ENCODE measurements around the gene PEPD.
"Not testable (repeated sequence)": the region's sequence is repeated elsewhere in the genome, so short reads cannot be mapped to it uniquely, and the experiment has no call there.

The PEPD gene

GRCh38 chr19:33496038-33496895 lies 25.3 kb downstream of the PEPD start:
- no peak for DNase-seq

- DNase-seq = no peak
These were observed 28.0 kb downstream of the PEPD start for GRCh38 chr19:33493401-33494275.

GRCh38 chr19:33492951-33493350 lies 28.6 kb downstream of the PEPD start:
- DNase-seq = no peak

GRCh38 chr19:33492090-33492489 lies 29.5 kb downstream of the PEPD start:
- DNase-seq = no peak

GRCh38 chr19:33490596-33490995 lies 31.0 kb downstream of the PEPD start:
- DNase-seq = not testable (repeated sequence)

GRCh38 chr19:33490041-33490451 lies 31.5 kb downstream of the PEPD start:
- no peak for DNase-seq

GRCh38 chr19:33488826-33489225 lies 32.8 kb downstream of the PEPD start:
- DNase-seq = no peak

- no peak for DNase-seq
These were observed 33.4 kb downstream of the PEPD start for GRCh38 chr19:33487901-33488800.

- no peak for DNase-seq
These were observed 34.4 kb downstream of the PEPD start for GRCh38 chr19:33486936-33487811.

- no peak for DNase-seq
These were observed 35.2 kb downstream of the PEPD start for GRCh38 chr19:33486407-33486806.

- no peak for DNase-seq
These were observed 37.3 kb downstream of the PEPD start for GRCh38 chr19:33484226-33484774.

- no peak for DNase-seq
These were observed 39.1 kb downstream of the PEPD start for GRCh38 chr19:33482476-33482875.

- DNase-seq = no peak
These were observed 39.7 kb downstream of the PEPD start for GRCh38 chr19:33481863-33482262.

GRCh38 chr19:33479570-33479969 lies 42.0 kb downstream of the PEPD start:
- DNase-seq = not testable (repeated sequence)

GRCh38 chr19:33477781-33478180 lies 43.8 kb downstream of the PEPD start:
- DNase-seq = no peak

GRCh38 chr19:33476151-33476707 lies 45.4 kb downstream of the PEPD start:
- no peak for DNase-seq

- DNase-seq = no peak
These were observed 47.8 kb downstream of the PEPD start for GRCh38 chr19:33473653-33474305.

- DNase-seq = no peak
These were observed 48.6 kb downstream of the PEPD start for GRCh38 chr19:33472691-33473652.

GRCh38 chr19:33472226-33472625 lies 49.4 kb downstream of the PEPD start:
- DNase-seq = no peak

All from NCI-H1930 (cell line).